ENCODE results near the gene PGA5.

DNA sequence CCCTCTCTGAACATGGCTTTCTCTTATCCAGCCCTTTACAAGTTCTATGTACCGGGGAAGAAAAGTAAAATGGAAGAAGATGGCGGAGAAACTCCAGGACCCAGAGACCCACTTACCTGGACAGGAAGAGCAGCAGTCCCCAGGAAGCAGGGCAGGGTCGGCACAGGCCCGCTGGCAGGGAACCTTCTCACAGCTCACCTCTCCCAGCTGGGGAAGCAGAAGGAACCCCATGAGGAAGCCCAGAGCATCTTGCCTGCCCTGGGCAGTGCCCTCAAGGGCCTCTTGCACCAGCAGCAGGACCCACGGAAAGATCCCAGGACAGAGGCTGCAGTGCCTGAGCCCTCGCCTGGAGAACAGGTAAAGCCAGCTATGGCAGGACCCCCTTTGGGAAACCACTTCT lies 23.4 kb downstream of the PGA5 start:
- TF ChIP-seq, protein P1, sequence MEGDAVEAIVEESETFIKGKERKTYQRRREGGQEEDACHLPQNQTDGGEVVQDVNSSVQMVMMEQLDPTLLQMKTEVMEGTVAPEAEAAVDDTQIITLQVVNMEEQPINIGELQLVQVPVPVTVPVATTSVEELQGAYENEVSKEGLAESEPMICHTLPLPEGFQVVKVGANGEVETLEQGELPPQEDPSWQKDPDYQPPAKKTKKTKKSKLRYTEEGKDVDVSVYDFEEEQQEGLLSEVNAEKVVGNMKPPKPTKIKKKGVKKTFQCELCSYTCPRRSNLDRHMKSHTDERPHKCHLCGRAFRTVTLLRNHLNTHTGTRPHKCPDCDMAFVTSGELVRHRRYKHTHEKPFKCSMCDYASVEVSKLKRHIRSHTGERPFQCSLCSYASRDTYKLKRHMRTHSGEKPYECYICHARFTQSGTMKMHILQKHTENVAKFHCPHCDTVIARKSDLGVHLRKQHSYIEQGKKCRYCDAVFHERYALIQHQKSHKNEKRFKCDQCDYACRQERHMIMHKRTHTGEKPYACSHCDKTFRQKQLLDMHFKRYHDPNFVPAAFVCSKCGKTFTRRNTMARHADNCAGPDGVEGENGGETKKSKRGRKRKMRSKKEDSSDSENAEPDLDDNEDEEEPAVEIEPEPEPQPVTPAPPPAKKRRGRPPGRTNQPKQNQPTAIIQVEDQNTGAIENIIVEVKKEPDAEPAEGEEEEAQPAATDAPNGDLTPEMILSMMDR (conservative IDR thresholded peaks at IDR 0.05; ENCODE audit: low read length) = no peak
- TF ChIP-seq EZH2phosphoT487 (IDR thresholded peaks at IDR 0.05; ENCODE audit: borderline replicate concordance) = no peak

All from Loucy (cell line).